ACC112 (cell line): Measurements from ENCODE around the gene SLITRK3.
"Not testable (repeated sequence)": the region's sequence is repeated elsewhere in the genome, so short reads cannot be mapped to it uniquely, and the experiment has no call there.

ENCODE experiments used
- H2AFZ ChIP-seq: fragments of 200-600 bp; sonication (generic); one replicate; pipeline ENCODE4 v1.6.0; 2017; ENCODE audit warnings: antibody characterized with exemption, low read length; ENCODE audit not compliant: unreplicated experiment
- H3K27ac ChIP-seq: fragments of 200-600 bp; sonication (generic); 2 replicates; pipeline ENCODE4 v1.5.1; 2014; ENCODE audit warnings: low read depth, mild to moderate bottlenecking, antibody characterized with exemption, low read length, moderate library complexity
- H3K27me3 ChIP-seq: fragments of 200-600 bp; sonication (generic); 2 replicates; pipeline ENCODE4 v1.6.1; 2014; ENCODE audit warnings: mild to moderate bottlenecking, antibody characterized with exemption, low read length, moderate library complexity, mixed read lengths; ENCODE audit not compliant: insufficient read depth
- H3K36me3 ChIP-seq: fragments of 200-600 bp; sonication (generic); 2 replicates; pipeline ENCODE4 v1.6.1; 2016; ENCODE audit warnings: mild to moderate bottlenecking, antibody characterized with exemption, low read length, moderate library complexity, mixed read lengths; ENCODE audit not compliant: insufficient read depth
- H3K4me1 ChIP-seq: fragments of 200-600 bp; sonication (generic); one replicate; pipeline ENCODE4 v1.6.1; 2016; ENCODE audit warnings: low read length, mixed read lengths; ENCODE audit not compliant: insufficient read depth, unreplicated experiment, control insufficient read depth
- H3K4me3 ChIP-seq: fragments of 200-600 bp; sonication (generic); 2 replicates; pipeline ENCODE4 v1.5.1; 2014; ENCODE audit warnings: mild to moderate bottlenecking, low read depth, low read length
- H3K79me2 ChIP-seq: fragments of 200-600 bp; sonication (generic); one replicate; pipeline ENCODE4 v1.6.0; 2016; ENCODE audit warnings: low read length; ENCODE audit not compliant: control insufficient read depth, unreplicated experiment, insufficient read depth

Gene SLITRK3

GRCh38 chr3:165144271-165144670 lies 51.9 kb downstream of the SLITRK3 start:
- Histone ChIP-seq H3K79me2 (no peaks in the 10 kb centered on the region), H3K27me3 (no peaks in the 10 kb centered on the region), H2AFZ (no peak overlapping the region), H3K27ac (no peak overlapping the region), H3K4me1 (no peaks in the 10 kb centered on the region), H3K4me3 (no peak overlapping the region), H3K36me3 (no peaks in the 10 kb centered on the region)

GRCh38 chr3:165139918-165140317 lies 56.3 kb downstream of the SLITRK3 start:
- H3K27ac ChIP-seq, H2AFZ ChIP-seq, H3K27me3 ChIP-seq, H3K4me3 ChIP-seq, H3K4me1 ChIP-seq, H3K79me2 ChIP-seq, H3K36me3 ChIP-seq: not testable (repeated sequence)
